Measurements from ENCODE around the gene IL36A. TPM values are rescaled to one million over a fixed set of nuclear protein-coding genes. Genes with fewer than 3 reads are reported as not detected.

The IL36A gene
- total and polyA plus RNA-seq, 2 donors (not counting 3 experiments of a cell fraction or from before 2014, with no cell fraction given): not detected

DNA sequence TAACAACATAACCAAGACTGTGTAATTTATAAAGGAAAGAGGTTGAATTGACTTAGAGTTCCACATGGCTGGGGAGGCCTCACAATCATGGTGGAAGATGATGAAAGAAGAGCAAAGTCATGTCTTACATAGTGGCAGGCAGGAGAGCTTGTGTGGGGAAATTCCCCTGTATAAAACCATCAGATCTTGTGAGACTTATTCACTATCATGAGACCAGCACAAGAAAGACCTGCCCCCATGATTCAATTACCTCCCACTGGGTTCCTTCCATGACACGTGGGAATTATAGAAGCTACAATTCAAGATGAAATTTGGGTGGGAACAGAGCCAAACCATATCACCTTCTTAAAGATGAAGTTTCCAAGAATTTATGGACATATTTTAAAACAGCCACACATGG lies 51.3 kb downstream of the IL36A start:
- no peak overlapping the region for H2AFZ ChIP-seq (ENCODE audit: low read depth, low read length)
- no peak overlapping the region for H3K4me3 ChIP-seq (replicated peaks in 1 of 3; ENCODE audit: insufficient read depth in 1 of 3, low read depth in 1 of 3, low read length in 3 of 3)
- no peak for DNase-seq (ENCODE audit: low read depth, low spot score)
- no peaks in the 10 kb centered on the region for H3K4me1 ChIP-seq (ENCODE audit: control insufficient read depth, extremely low read depth, insufficient read depth, low read length)
- TF ChIP-seq JUN (IDR thresholded peaks at IDR 0.05; ENCODE audit: borderline replicate concordance, insufficient read depth, insufficient read length, low read depth) (no peak), GATA2 (IDR thresholded peaks at IDR 0.05; ENCODE audit: insufficient read depth, insufficient read length, low read depth, low read length) (no peak), POLR2AphosphoS5 (IDR thresholded peaks at IDR 0.05; ENCODE audit: insufficient read depth, low read depth, low read length) (no peak), CTCF (IDR thresholded peaks at IDR 0.05; ENCODE audit: extremely low read depth in 1 of 2, insufficient read depth in 1 of 2, low read depth in 1 of 2, low read length in 2 of 2) (no peak), POLR2A (IDR thresholded peaks at IDR 0.05; ENCODE audit: low read depth, low read length) (no peak), MYC (IDR thresholded peaks at IDR 0.05; ENCODE audit: low read depth, low read length) (no peak), FOS (IDR thresholded peaks at IDR 0.05; ENCODE audit: borderline replicate concordance, insufficient read depth, low read length) (no peak), EZH2 (IDR thresholded peaks at IDR 0.05; ENCODE audit: borderline replicate concordance, low read depth, low read length, severe bottlenecking) (no peak)
- TF ChIP-seq, protein P1, sequence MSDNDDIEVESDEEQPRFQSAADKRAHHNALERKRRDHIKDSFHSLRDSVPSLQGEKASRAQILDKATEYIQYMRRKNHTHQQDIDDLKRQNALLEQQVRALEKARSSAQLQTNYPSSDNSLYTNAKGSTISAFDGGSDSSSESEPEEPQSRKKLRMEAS (IDR thresholded peaks at IDR 0.05; ENCODE audit: insufficient read depth, insufficient read length): no peak
- no peak overlapping the region for H3K9ac ChIP-seq (replicated peaks; ENCODE audit: extremely low read depth, insufficient read depth, low read length)
- no peak overlapping the region for H3K4me2 ChIP-seq (ENCODE audit: insufficient read depth, low read length)
- H3K9me3 ChIP-seq (replicated peaks; ENCODE audit: control insufficient read depth, insufficient read depth, low read length): no peaks in the 10 kb centered on the region
- dilution Hi-C loops (cut with MboI; ENCODE audit: extremely low pct_ligation_motif_present, low sequenced_read_pairs) (no loop called here), intact Hi-C loops (cut with micrococcal nuclease) (no loop called here)
- CTCF ChIA-PET: no interaction called here
- no peak overlapping the region for H3K27ac ChIP-seq (ENCODE audit: insufficient read depth, low read depth, low read length)
- H3K36me3 ChIP-seq (ENCODE audit: control insufficient read depth in 2 of 2, extremely low read depth in 1 of 2, insufficient read depth in 2 of 2, low read length in 2 of 2): no peaks in the 10 kb centered on the region
- no peaks in the 10 kb centered on the region for H4K20me1 ChIP-seq (replicated peaks; ENCODE audit: control insufficient read depth, extremely low read depth, insufficient read depth, low read length)
- no peaks in the 10 kb centered on the region for H3K27me3 ChIP-seq (ENCODE audit: control insufficient read depth in 2 of 2, insufficient read depth in 2 of 2, low read length in 2 of 2)
- no peaks in the 10 kb centered on the region for H3K79me2 ChIP-seq (ENCODE audit: control insufficient read depth, insufficient read depth, low read length)
- no peak for FAIRE-seq
- POLR2A ChIA-PET: no interaction called here
- no peaks in the 10 kb centered on the region for H3K9me1 ChIP-seq (replicated peaks; ENCODE audit: control insufficient read depth, extremely low read depth, insufficient read depth, low read length)
- BruUV-seq (replicated peaks): no TSS peak

Data from endothelial cell of umbilical vein (primary cell).